Measurements from ENCODE around the gene RNF222. TPM values are rescaled to one million over a fixed set of nuclear protein-coding genes. Genes with fewer than 3 reads are reported as not detected.

Gene RNF222, protein sequence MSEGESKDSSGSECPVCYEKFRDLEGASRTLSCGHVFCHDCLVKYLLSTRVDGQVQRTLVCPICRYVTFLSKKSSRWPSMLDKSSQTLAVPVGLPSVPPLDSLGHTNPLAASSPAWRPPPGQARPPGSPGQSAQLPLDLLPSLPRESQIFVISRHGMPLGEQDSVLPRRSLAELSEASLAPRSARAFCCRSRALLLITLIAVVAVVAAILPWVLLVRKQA
- polyA plus RNA-seq (ENCODE audit: insufficient read length) = 0.07 TPM
- long read RNA-seq, donor 1, partial matches to known transcripts = 0 of 3 reads
- long read RNA-seq, donor 1, other reads (novel, unspliced or antisense) = 0 of 3 reads
- long read RNA-seq, donor 2, partial matches to known transcripts = 0 of 1 reads
- long read RNA-seq, donor 2, other reads (novel, unspliced or antisense) = 0 of 1 reads
- long read RNA-seq, donor 3, partial matches to known transcripts = 0 of 1 reads
- long read RNA-seq, donor 3, other reads (novel, unspliced or antisense) = 0 of 1 reads
- long read RNA-seq, donor 4 = 0 reads
- long read RNA-seq, donor 5 = 0 reads
- long read RNA-seq, donor 6, partial matches to known transcripts = 0 of 1 reads
- long read RNA-seq, donor 6, other reads (novel, unspliced or antisense) = 0 of 1 reads
- long read RNA-seq, donor 7 = 0 reads
- long read RNA-seq, donor 8 = 0 reads

DNA sequence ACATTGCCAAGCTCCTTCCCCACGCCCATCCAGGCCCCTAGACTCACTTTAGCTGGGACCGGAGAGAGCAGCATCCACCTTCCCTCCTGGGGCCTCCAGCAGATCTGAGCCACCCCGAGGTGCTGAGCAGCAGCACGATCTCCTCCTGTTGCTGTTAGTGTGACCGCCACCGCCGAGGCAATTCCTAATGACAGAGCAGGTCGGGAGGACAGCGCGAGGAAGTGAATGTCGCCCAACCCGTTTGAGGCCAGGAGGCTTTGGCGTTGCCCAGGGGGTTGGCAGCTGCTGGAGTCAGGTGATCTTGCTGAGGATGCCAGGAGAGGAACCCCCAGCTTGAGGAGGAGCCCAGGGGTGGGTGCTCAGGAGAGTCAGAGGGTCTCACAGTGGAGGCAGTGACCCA lies at the start of gene RNF222:
RNF222 (minus strand) TSS at position 192 of the 400 bp plus-strand sequence. CDS start 4,366 bp downstream, outside the sequence.
- no peak for DNase-seq

DNA sequence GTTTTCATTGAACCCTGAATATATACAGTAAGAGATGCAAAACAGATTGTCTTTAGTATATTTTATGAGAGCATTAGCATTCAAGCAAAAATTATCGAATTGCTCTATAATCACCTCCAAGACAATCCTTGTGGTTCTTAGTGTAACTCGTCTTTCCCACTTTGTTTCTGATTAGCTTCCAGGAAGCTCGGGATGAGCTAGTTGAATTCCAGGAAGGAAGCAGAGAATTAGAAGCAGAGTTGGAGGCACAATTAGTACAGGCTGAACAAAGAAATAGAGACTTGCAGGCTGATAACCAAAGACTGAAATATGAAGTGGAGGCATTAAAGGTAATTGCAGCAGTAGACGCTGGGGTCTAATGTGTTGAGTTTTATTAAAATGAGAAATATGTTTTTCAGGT lies 47.9 kb upstream of the RNF222 start:
- no peak for DNase-seq

DNA sequence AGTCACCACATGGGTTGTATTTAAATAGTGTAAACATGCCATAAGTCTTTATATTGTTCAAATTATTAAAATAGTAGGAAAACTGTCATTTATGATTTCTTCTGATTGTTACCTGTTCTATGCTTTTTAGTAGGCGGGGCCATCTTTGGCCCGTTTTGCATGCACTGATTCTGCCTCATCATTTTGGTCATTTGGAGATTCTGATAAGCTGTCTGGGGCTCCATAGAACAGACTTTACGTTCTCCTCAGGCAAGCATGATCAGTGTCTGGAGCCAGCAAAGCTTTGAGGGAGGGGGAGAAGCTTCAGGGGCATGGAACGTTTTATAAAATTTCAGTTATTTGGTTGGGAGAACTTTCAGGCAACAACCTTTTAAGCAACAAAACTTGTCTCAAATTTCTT lies 46.9 kb upstream of the RNF222 start:
- no peak for DNase-seq

DNA sequence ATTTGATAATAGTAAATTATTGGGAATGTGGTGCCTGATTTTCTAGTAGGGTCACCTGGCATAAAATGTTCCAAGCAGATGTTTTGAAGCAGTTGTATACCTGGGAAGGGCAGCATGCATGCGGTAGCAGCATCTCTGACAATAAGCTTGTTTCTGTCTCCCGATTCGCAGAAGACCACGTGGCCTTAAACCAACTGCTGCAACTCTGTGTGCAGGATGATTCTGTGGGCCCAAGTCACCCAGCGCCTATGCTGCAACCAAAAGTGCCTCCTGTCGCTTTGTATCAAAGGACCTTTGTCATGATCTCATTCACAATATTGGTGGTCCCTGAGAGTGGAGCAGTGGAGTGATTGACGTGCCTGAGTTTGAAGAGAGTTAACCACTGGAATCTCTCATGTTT lies 46.1 kb upstream of the RNF222 start:
- DNase-seq = no peak

DNA sequence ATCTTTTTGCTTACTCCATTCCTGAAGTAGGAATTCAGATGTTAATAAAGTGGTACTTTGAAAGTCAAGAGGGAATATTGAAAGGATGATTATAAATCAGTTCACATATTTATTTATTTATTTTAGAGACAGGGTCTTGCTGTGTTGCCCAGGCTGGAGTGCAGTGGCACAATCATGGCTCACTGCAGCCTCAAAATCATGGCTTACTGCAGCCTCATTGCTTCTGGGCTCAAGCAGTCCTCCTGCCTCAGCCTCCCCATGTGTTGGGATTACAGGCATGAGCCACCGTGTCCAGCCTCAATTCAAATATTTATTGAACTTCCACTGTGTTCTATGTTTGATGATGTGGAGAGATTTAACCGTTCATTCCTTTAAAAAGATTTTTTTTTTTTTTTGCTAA lies 44.7 kb upstream of the RNF222 start:
- DNase-seq = no peak

DNA sequence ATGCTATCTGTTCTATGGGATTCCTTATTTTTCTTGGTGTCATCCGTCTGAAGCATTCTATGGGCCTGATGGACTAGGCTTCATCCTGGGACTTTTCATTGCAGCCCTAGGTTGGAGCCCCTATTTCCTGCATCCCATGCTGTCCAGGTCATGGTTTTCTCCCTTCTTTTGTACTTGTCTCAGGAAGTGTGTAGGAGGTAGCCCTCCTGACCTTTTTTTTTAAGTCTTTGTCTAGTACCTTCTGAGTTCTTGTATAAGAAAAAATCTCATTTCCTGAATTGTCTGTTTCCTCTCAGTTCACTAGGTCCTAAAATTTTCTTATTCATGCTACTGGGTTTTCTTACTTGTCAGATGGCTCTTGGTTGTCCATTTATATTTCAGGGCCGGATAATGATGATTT lies 44.1 kb upstream of the RNF222 start:
- no peak for DNase-seq

DNA sequence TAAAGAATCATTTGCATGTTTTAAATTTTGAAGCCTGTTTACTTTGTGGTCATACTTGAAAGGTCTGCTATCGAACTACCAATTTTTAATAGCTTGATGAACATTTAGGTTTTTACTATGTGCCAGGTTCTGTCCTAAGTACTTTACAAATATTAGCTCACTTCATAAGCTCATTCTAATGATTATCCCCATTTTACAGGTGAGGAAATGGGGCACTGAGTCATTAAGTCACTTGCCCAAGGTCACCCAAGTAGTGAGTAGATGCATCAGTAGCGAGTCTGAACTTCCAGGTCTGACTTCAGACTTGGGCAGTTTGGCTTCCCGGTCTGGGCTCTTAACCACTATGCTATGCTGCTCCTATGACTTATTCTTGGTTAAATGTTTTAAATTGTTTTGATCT lies 42.1 kb upstream of the RNF222 start:
- DNase-seq = no peak

DNA sequence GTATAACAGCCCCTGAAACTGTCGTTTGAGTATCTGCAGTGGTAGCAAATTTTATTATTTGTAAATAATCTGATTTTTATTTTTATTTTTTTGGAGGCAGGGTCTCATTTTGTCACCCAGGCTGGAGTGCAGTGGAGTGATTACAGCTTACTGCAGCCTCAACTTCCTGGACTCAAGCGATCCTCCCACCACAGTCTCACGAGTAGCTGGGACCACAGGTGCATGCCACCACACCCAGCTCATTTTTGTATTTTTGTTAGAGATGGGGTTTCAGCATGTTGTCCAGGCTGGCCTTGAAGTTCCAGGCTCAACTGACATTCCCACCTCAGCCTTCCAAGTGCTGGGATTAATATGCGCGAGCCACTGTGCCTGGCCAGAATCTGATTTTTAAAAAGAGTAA lies 40.8 kb upstream of the RNF222 start:
- no peak for DNase-seq

DNA sequence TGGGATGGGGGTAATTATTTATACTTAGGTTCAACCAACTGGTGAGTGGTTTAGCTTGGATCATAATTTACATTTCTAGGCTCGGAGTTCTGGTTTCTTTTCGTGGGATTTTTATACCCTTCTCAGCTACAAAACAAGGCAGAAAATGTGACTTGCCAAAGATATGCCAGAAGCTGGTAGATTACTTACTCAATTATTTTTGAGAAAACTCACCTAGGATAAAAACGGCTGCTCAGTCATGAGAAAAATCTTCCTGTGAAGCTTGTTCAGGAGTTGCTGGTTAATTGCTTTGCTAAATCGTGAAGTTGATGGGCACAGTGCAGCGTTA lies 39.2 kb upstream of the RNF222 start:
- DNase-seq = peak; percentile 15

DNA sequence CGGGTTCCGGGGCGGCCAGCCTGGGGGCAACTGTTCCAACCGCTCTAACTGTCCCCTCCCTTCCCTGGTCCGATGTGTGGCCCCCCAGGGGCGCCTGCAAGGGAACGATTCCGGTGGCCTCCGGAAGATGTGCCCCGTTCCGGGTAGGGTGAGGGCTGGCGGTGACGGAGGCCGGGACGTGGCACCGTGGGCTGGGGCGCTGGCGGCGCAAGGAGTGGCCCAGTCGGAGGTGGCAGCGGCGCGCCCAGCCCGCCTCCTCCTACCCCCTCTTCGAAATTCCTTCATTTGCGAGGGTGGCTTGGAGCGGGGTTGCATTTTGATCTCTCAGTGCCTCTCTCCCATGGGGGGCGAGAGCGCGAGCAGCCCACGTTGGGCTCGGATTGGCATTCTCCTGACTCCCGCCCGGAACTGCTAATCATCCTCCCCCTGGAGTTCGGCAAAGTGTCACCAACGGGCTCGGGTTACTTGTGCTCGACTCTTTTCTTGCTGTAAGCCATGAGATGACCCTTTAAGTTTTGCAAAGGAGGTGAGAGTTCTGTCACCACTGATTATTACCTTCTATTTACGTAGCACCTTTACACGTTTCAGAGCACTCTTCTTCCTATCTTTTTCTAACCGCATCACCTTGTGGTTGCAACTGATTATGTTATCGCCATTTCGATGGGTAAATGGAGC lies 38.7 kb upstream of the RNF222 start:
- peak; percentile 68 for DNase-seq

DNA sequence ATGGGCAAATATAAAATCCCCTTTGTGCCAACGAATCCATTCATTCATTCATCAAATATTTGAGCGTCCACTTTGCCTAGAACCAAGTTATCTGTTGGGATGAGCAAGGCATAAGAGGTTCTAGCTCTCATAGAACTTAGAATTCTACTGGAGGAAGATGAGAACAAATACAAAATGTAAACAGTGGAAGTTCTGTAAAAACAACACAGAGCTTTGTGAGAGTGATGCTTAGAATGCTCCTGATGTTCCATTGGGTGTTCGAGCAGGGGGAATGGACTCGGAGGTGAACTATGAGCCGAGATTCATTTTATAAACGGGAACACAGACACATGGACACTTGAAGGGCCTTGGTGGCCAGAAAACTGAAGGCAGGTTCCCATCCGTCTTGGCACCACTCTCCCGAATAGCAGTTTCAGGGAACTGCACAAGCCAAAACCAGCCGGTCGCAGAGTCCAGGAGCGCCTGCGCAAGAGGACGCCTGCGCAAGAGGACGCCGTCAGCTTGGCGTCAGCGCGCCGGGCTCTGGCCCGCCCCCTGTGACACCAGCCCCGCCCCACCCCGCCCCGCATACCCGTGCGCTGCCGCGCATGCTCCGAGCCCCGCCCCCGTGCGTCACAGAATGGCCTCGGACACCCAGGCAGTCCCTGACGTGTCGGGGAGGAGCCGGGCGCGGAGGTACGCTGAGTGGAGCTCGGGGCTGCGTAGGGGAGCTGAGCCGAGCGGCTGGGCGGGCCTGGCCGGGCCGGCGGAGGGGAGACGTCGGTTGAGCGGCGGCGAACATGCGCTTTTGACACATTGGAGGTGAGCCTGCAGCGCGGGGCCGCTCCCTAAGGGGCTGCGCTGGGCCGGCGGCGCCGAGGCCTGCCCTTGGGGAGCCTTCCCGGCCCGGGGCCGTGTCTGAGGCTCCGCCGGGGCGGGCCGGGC lies 37.9 kb upstream of the RNF222 start, which contains the start of gene NDEL1:
NDEL1 (plus strand) TSS at position 640 of the 924 bp plus-strand sequence. CDS start 8,388 bp downstream, outside the sequence.
- DNase-seq = peak; percentile 97

DNA sequence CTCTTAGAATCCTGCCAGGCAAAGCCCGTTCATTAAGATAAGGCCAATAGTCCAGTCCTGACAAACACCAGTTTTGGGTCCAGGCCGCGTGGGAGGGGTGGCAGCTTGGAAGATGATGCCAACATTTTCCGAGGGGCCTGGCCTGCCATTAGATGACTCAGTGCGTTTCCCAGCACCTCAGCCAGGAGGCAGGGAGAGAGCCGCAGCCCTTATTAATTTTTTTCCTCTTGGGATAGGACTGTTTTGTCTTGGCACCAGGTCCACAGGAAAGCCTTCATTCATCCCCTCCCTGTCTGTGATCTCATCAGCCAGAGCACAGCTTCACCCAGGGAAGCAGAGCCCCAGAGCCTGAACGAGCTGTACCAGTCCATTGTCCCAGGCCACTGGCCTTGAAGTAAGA lies 33.3 kb upstream of the RNF222 start:
- DNase-seq = no peak

DNA sequence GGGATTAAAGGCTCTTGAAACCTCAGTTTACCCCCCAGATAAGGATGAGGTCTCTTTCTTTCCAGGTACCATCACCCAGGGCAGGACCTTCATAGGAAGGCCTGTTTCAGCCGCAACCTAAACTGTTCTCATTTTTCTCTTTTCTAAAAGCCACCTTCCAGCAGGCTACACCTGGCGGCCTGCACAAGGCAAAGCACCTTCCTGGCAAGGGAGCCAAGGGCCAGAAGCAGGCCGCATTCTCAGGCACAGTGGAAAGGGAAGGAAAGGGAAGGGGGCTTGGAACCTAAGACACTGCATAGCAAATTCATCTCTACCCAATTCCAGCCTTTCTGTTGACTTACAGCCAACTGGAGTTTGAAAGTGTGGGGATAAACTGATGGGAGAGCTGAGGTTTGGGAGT lies 29.2 kb upstream of the RNF222 start:
- DNase-seq = no peak

DNA sequence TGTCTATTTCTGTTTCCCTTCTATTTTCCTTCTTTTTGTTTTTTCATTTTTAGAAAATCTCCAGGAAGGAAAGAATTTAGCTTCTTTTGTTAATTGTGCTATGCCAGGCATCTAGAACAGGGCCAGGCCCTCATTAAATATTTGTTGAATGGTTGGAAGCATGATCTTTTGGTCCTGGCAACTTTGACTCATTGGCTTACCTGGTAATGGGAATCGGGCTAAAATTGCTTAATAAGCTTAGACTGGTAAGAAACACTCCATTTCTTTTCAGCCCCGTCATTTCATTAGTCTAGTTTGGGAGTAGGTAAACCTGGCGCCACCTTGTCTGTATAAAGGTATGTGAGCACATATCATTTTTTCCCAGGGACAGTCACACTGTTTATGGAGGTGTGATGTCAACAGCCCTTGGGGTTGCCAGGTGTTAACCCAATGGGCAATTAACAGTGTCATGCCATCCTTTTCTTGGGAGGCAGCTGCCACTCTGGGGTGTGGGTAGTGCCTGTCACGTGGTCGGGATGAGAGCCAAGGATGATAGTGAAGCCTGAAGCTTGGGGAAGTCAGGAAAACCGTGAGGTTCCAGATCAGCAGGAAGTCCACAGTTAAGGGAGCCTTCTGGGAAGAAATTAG lies 28.6 kb upstream of the RNF222 start:
- no peak for DNase-seq

DNA sequence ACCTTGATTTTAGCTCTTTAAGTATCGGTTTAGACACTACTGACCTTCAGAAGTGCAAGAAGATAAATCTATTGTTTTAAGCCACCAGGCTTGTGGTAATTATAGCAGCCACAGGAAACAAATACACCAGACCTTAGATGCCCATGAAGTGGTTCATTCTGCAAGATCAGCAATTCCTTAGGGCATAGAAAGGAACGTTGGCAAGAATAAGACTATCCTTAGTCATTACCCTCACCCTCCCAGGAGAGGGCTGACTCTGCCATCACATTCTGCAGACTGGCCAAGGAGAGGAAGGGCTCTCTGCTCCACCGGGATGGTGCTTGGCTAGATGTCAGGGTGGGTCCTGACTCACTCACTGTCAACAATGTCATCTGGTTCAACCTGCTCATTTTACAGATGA lies 23.9 kb upstream of the RNF222 start:
- no peak for DNase-seq

DNA sequence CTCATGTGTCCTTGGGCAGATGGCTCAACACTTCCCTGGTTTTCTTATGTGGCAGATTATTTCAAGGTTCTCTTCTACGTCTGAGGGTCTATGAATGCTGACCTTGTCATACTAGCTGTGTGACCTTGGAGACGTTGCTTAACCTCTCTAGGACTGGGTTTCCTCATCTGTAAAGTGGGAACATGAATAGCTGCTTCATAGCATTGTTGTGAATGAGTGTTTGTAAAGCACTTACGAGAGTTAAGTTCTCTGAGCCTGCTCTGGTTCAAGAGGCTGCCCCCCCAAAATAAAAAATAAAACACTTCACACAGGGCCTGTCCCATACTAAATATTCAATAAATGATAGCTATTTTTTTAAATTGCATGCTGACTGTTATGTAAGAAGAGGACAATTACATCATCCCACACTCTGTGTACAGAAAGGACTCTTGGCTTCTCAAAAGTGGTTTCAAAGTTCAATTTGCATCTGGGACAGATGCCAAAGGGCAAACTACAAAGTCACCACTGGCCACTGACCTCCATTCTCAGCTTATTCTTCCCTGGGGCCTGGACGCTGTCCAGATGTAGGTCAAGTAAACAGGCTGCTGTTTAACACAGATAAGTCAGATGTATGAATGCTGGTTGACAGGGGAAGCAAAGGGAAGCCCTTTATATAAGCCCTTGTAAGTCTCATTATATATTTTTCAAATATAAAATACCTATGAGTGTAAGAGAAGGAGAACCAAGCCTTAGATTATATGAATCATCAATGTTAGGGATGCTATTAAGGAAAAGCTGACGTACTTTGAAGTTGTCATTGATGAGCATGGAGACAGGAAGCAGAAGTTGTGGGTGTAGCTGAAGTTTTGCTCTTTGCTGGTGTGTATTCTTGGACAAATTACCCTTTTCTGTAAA lies 22.7 kb upstream of the RNF222 start:
- DNase-seq = peak; percentile 58

DNA sequence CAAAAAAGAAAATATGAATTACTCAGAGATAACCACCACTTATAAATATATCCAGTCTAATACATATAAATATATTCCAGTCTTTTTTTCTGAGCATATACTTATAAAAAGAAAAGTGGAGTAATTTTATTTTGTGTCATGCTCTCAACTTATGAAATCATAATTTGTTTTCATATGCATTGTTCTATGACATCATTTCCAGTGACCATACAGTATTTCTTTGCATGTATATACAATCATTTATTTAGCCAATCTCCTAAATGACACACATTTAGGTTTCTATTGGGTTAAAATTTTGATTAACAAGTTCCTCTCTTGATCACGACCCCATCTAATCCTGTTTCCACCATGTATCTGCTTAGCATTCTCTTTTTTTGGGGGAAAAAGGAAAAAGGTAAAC lies 21.7 kb upstream of the RNF222 start:
- DNase-seq = no peak

DNA sequence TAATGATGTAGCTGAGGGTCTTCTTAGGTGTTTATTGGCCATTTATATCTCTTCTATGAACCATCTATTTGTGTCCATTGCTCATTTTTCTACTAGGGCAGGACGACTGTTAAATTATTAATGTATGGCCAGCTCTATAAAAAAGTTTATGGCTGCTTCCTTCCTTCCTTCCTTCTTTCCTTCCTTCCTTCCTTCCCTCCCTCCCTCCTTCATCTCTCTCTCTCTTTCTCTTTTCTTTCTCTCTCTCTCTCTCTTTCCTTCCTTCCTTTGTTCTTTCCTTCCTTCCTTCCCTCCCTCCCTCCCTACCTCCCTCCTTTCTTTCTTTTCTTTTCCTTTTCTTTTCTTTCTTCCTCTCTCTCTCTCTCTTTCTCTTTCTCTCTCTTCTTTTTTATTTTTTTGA lies 20.8 kb upstream of the RNF222 start:
- DNase-seq = no peak

DNA sequence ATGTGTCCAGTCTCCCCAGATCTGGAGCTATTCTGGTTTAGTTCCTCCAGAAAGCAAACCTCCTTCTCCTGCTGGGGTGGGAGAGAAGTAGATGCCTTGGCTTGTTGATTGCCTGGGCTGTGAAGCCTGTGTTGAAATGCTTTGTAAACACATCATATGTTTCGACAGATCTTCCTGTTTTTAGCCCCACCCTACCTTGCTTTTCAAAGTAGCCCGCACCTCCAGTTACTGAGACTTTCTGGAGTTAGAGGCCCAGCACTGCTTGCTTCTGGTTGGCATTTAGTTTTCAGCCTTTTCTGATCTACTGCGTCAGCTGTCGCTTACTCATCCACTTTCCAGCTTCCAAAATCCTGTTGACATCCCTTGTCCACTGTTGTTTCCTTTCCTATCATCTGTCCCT lies 20.2 kb upstream of the RNF222 start:
- DNase-seq = no peak

DNA sequence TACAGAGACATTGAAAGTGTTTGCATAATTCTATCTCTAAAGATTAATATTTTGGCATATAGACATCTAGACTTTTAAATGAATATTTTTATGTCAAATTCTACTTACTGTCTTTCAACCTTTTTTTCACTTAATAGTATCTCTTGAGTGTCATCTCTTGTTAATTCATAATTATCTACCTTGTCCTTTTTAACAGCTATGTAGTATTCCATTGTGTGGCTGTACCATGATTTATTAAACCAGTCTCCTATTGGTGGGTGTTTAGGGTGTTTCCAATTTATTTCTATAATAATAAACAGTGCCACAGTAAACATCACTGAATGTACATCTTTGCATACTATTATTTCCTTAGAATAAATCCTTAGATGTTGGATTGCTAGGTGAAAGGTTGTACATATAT lies 16.3 kb upstream of the RNF222 start:
- DNase-seq = no peak

DNA sequence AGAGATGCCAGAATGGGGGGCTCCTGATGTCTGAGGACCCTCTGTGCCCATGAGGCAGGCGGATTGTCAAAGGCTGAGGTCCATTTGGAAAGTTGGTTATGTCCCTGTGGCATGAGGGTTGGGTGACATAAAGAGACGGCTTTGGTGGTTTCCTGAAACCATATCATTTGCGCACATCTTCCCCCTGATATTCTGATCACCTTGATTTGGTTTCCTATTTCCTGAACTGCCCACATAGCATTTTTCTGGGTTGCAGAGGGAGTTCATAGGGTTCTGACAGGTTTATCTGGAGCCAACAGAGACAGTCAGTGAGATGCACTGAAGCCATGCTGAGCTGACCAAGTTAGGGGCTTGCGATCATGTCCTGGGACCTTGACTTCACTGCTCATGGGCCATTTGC lies 15.7 kb upstream of the RNF222 start:
- DNase-seq = no peak
